Fibroblast of lung (primary cell): ENCODE measurements around the gene SUPT4H1. TPM values are rescaled to one million over a fixed set of nuclear protein-coding genes. Genes with fewer than 3 reads are reported as not detected.
A peak's percentile ranks its signal among the peaks of the same experiment; 100 is the strongest.

Experiments used
- DNase-seq, 2 donors: peaks; one replicate each; pipeline versions ENCODE4 v3.0.0 to v3.0.0-alpha.2; 2010; ENCODE audit warnings: low read depth in 2 of 2
- H2AFZ ChIP-seq: 2 replicates; pipeline ENCODE4 v1.5.1; 2012; ENCODE audit warnings: low read length, control low read depth, inconsistent platforms
- H3K27ac ChIP-seq: 2 replicates; pipeline ENCODE4 v1.5.1; 2011; ENCODE audit warnings: low read length, control low read depth; ENCODE audit not compliant: insufficient read depth
- H3K27me3 ChIP-seq: 2 replicates; pipeline ENCODE4 v1.5.1; 2011; ENCODE audit warnings: mild to moderate bottlenecking, low read length; ENCODE audit not compliant: control insufficient read depth, insufficient read depth
- H3K36me3 ChIP-seq: 2 replicates; pipeline ENCODE4 v1.5.1; 2011; ENCODE audit warnings: low read length; ENCODE audit not compliant: control insufficient read depth, insufficient read depth
- H3K4me1 ChIP-seq: 2 replicates; pipeline ENCODE4 v1.5.1; 2011; ENCODE audit warnings: low read length; ENCODE audit not compliant: control insufficient read depth, insufficient read depth; ENCODE audit errors: extremely low read depth
- H3K4me2 ChIP-seq: 2 replicates; pipeline ENCODE4 v1.5.1; 2011; ENCODE audit warnings: low read length, control low read depth; ENCODE audit not compliant: insufficient read depth; ENCODE audit errors: extremely low read depth
- H3K4me3 ChIP-seq, 4 experiments: fragments of 200-600 bp in 1 of 4; sonication (generic) in 1 of 4; replicated peaks in 1 of 4; 2 replicates each; pipeline ENCODE4 v1.5.1; 2011 to 2016; ENCODE audit warnings: low read length in 4 of 4, low read depth in 3 of 4, mild to moderate bottlenecking in 3 of 4, control low read depth in 2 of 4, inconsistent platforms in 1 of 4, mixed read lengths in 1 of 4; ENCODE audit not compliant: insufficient read depth in 1 of 4; ENCODE audit errors: control extremely low read depth in 1 of 4
- H3K79me2 ChIP-seq: 2 replicates; pipeline ENCODE4 v1.5.1; 2012; ENCODE audit warnings: mild to moderate bottlenecking, low read length, inconsistent platforms; ENCODE audit not compliant: control insufficient read depth, insufficient read depth
- H3K9ac ChIP-seq: 2 replicates; pipeline ENCODE4 v1.5.1; 2011; ENCODE audit warnings: mild to moderate bottlenecking, low read length, control low read depth; ENCODE audit not compliant: insufficient read depth
- H3K9me3 ChIP-seq: 2 replicates; pipeline ENCODE4 v1.5.1; 2012; ENCODE audit warnings: low read depth, low read length; ENCODE audit not compliant: control insufficient read depth, insufficient read depth
- H4K20me1 ChIP-seq: 2 replicates; pipeline ENCODE4 v1.5.1; 2011; ENCODE audit warnings: low read length; ENCODE audit not compliant: control insufficient read depth, insufficient read depth; ENCODE audit errors: extremely low read depth
- EZH2 ChIP-seq: IDR thresholded peaks from 2 replicates; pipeline ENCODE4 v1.5.1; 2012; ENCODE audit warnings: low read length, control low read depth, mild to moderate bottlenecking; ENCODE audit errors: missing control alignments
- polyA plus RNA-seq, 2 donors: library from polyadenylated mRNA; depleted of rRNA in 1 of 2; stranded (reverse) in 1 of 2; unstranded in 1 of 2; fragments of >200 nt; gene quantifications; 2 replicates each; pipeline ENCODE4 v1.2.1, GENCODE V29; 2011 to 2012; ENCODE audit warnings: missing spikeins in 1 of 2
- total RNA-seq: library from RNA; depleted of rRNA; stranded (reverse); fragments of >200 nt; gene quantifications from 2 replicates; pipeline ENCODE4 v1.2.1, GENCODE V29; 2014
- TF ChIP-seq, protein P1 (sequence below), 2 donors: IDR thresholded peaks in 1 of 2; conservative IDR thresholded peaks in 1 of 2; 1 replicate in 1 of 2; 2 replicates in 1 of 2; pipeline ENCODE4 v1.5.1; 2011 to 2012; ENCODE audit warnings: low read length in 2 of 2, control low read depth in 1 of 2, inconsistent platforms in 1 of 2, low read depth in 1 of 2, mild to moderate bottlenecking in 1 of 2

Gene SUPT4H1
- total and polyA plus RNA-seq, 2 donors (not counting 1 experiment from before 2014, with no cell fraction given): 41.9 to 207 TPM

GRCh38 chr17:58323366-58324055 is 28.5 kb downstream of the SUPT4H1 start:
- H3K79me2 ChIP-seq: no peaks in the 10 kb centered on the region
- H3K27me3 ChIP-seq: peaks cover 13% of the 10 kb centered on the region
- no peaks in the 10 kb centered on the region for H3K4me1 ChIP-seq
- no peaks in the 10 kb centered on the region for H4K20me1 ChIP-seq
- no peak overlapping the region for H3K4me2 ChIP-seq
- TF ChIP-seq, protein P1, sequence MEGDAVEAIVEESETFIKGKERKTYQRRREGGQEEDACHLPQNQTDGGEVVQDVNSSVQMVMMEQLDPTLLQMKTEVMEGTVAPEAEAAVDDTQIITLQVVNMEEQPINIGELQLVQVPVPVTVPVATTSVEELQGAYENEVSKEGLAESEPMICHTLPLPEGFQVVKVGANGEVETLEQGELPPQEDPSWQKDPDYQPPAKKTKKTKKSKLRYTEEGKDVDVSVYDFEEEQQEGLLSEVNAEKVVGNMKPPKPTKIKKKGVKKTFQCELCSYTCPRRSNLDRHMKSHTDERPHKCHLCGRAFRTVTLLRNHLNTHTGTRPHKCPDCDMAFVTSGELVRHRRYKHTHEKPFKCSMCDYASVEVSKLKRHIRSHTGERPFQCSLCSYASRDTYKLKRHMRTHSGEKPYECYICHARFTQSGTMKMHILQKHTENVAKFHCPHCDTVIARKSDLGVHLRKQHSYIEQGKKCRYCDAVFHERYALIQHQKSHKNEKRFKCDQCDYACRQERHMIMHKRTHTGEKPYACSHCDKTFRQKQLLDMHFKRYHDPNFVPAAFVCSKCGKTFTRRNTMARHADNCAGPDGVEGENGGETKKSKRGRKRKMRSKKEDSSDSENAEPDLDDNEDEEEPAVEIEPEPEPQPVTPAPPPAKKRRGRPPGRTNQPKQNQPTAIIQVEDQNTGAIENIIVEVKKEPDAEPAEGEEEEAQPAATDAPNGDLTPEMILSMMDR (conservative IDR thresholded peaks at IDR 0.05 in 1 of 2, IDR thresholded peaks at IDR 0.05 in 1 of 2; ENCODE audit: low read depth in 1 of 2, low read length in 2 of 2): no peak
- TF ChIP-seq EZH2: no peak
- H3K27ac ChIP-seq: no peak overlapping the region
- no peaks in the 10 kb centered on the region for H3K9me3 ChIP-seq
- no peak overlapping the region for H3K9ac ChIP-seq
- H2AFZ ChIP-seq: no peak overlapping the region
- H3K4me3 ChIP-seq: peak overlapping the region in 1 of 4 experiments; percentile 57
- no peak for DNase-seq
- no peaks in the 10 kb centered on the region for H3K36me3 ChIP-seq

DNA sequence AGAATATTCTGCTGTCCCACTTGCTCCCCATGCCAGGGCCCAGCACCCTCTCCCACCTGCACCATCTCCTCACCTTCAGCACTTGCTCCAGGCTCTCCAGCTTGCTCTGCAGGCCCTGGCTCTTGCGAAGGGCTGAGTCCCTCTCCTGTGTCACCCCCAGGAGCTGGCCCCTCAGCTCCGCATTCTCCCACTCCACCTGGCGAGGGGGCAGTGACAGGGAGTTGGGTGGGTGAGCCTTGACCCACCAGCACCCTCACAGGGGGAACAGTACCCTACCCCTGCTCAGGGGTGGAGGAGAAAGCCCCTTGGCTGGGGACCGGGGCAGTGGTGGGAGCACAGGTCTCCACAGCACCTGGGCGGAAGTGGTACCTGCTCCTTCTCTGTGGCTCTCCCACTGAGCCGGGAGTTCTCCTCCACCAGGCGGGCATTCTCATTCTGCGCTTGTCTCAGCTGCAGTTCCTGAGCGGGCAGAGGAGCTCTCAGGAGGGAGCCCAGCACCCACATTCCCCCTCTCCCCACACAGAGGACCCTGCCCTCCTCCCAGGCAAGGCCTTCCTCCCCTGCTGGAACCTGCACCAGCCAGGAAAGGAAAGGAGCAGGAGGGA is 29.3 kb downstream of the SUPT4H1 start:
- Histone ChIP-seq H3K4me3 (no peak overlapping the region), H3K9ac (no peak overlapping the region), H3K4me1 (no peaks in the 10 kb centered on the region), H3K27me3 (peaks cover 13% of the 10 kb centered on the region), H4K20me1 (no peaks in the 10 kb centered on the region), H3K27ac (no peak overlapping the region), H3K9me3 (no peaks in the 10 kb centered on the region), H3K4me2 (no peak overlapping the region), H3K79me2 (no peaks in the 10 kb centered on the region), H3K36me3 (no peaks in the 10 kb centered on the region), H2AFZ (no peak overlapping the region)
- no peak for DNase-seq
- no peak for TF ChIP-seq EZH2

GRCh38 chr17:58321571-58322525 is 30.2 kb downstream of the SUPT4H1 start:
- H2AFZ ChIP-seq: no peak overlapping the region
- H3K4me2 ChIP-seq: no peak overlapping the region
- H3K9me3 ChIP-seq: no peaks in the 10 kb centered on the region
- no peak overlapping the region for H3K4me3 ChIP-seq
- H3K36me3 ChIP-seq: no peaks in the 10 kb centered on the region
- no peak for DNase-seq
- H4K20me1 ChIP-seq: no peaks in the 10 kb centered on the region
- no peak overlapping the region for H3K9ac ChIP-seq
- no peak for TF ChIP-seq EZH2
- TF ChIP-seq, protein P1 (conservative IDR thresholded peaks at IDR 0.05 in 1 of 2, IDR thresholded peaks at IDR 0.05 in 1 of 2; ENCODE audit: low read depth in 1 of 2, low read length in 2 of 2): no peak
- H3K79me2 ChIP-seq: no peaks in the 10 kb centered on the region
- no peaks in the 10 kb centered on the region for H3K4me1 ChIP-seq
- no peak overlapping the region for H3K27ac ChIP-seq
- H3K27me3 ChIP-seq: peaks cover 11% of the 10 kb centered on the region
